Coronary artery (tissue), 2 donors: ENCODE measurements around the gene DQX1.

ENCODE experiments used
- DNase-seq: peaks from one replicate; pipeline ENCODE4 v3.0.0-alpha.2; 2017; ENCODE audit warnings: low spot score
- H3K27ac ChIP-seq, 2 donors: fragments of 200-600 bp; sonication (generic); one replicate each; pipeline ENCODE4 v1.5.1; 2016 to 2019
- H3K4me3 ChIP-seq: fragments of 200-600 bp; sonication (generic); 2 replicates; pipeline ENCODE4 v1.5.1; 2016; ENCODE audit warnings: mild to moderate bottlenecking, moderate library complexity
- CTCF ChIP-seq: fragments of 200-600 bp; sonication (generic); IDR thresholded peaks from one replicate; pipeline ENCODE4 v1.5.1; 2019; ENCODE audit warnings: antibody characterized with exemption

Gene DQX1

GRCh38 chr2:74507926-74508520, 18.0 kb downstream of the DQX1 start:
- Histone ChIP-seq H3K27ac (peak overlapping the region; percentile 97), H3K4me3 (peak overlapping the region; percentile 83)
- no peak for TF ChIP-seq CTCF
- no peak for DNase-seq

- Histone ChIP-seq H3K27ac (peak within 1 kb of the TSS; percentile 97), H3K4me3 (peak within 1 kb of the TSS; percentile 83)
- DNase-seq: peak; percentile 98
- no peak for TF ChIP-seq CTCF
These were observed 18.7 kb downstream of the DQX1 start, which contains the start of gene PCGF1 for GRCh38 chr2:74507145-74507925. Gene PCGF1, minus strand, starts transcription at chr2:74507695. Its CDS starts 27 bp downstream, at chr2:74507668.

- no peak for TF ChIP-seq CTCF
- peak overlapping the region; percentile 22 for H3K4me3 ChIP-seq
- no peak for DNase-seq
- no peak overlapping the region for H3K27ac ChIP-seq
These were observed 20.4 kb downstream of the DQX1 start for GRCh38 chr2:74505448-74506246.

- Histone ChIP-seq H3K4me3 (no peak overlapping the region), H3K27ac (no peak overlapping the region)
- TF ChIP-seq CTCF: no peak
- no peak for DNase-seq
These were observed 21.4 kb downstream of the DQX1 start for GRCh38 chr2:74504591-74504990.

DNA sequence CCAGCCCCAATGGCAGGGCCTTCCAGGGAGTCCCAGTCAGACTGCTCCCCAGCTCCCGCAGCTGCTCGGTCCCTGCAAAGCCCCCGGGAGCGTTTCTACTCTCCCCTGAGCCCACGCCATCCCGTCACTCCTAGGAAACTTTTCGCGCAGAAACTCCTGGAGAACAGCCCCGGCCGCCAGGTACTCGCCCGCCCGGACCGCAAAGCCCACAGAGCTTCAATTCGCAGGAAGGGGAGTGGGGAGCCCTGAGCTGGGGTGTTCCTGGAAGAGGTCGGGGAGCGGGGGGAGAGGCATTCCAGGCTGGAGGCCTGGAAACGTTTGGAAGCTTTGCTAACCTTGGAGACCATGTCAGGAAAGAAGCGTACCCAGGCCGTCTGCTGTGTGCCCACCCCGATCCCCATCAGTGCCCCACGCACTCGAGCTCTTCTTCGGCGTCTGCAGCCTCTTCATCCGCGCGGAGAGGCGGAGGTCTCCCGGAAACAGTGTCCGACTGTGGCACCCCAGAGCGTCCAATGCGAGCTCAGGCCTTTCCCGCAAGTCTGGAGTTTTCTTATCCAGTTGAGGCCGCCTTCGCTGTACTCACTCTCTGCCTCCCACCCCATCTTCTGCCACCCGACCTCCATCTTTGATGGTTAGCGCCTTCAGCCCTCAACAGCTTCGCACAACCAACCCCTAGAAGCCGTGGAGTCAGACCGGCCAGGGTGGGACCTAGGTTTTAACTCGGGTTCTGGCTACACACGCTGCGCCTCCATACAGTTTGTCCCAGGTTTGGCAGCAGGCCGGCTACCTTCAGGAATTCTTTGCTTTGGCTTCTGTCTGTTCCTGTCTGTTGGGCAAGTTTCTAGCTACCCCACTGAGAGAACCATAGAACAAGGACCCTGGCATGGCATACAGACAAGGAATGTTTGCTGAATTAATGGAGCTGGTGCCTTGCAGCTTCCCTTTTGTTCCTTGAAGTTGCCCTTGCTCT, 22.2 kb downstream of the DQX1 start:
- TF ChIP-seq CTCF: no peak
- Histone ChIP-seq H3K4me3 (peak overlapping the region; percentile 82), H3K27ac (peak overlapping the region; percentile 6 to 80)
- no peak for DNase-seq
